Vagina (tissue), 2 donors: Measurements from ENCODE around the gene KIRREL3. TPM values are rescaled to one million over a fixed set of nuclear protein-coding genes. Genes with fewer than 3 reads are reported as not detected.

Experiments used
- DNase-seq, 2 donors: peaks; one replicate each; pipeline ENCODE4 v3.0.0-alpha.2; 2017; ENCODE audit errors: extremely low spot score in 2 of 2
- H3K27ac ChIP-seq: fragments of 200-600 bp; sonication (generic); one replicate; pipeline ENCODE4 v1.5.1; 2019
- H3K27me3 ChIP-seq: fragments of 200-600 bp; sonication (generic); one replicate; pipeline ENCODE4 v1.5.1; 2019
- H3K36me3 ChIP-seq, 2 donors: fragments of 200-600 bp; sonication (generic); one replicate each; pipeline ENCODE4 v1.5.1; 2017 to 2019
- H3K4me1 ChIP-seq: fragments of 200-600 bp; sonication (generic); one replicate; pipeline ENCODE4 v1.5.1; 2019
- H3K4me3 ChIP-seq, 2 donors: fragments of 200-600 bp; sonication (generic); 1 replicate in 1 of 2; 2 replicates in 1 of 2; pipeline ENCODE4 v1.5.1; 2016 to 2019
- H3K9me3 ChIP-seq: fragments of 200-600 bp; sonication (generic); one replicate; pipeline ENCODE4 v1.5.1; 2019
- CTCF ChIP-seq, 3 experiments: fragments of 450-650 bp in 2 of 3; fragments of 200-600 bp in 1 of 3; sonication (generic) in 1 of 3; IDR thresholded peaks; one replicate each; pipeline ENCODE4 v1.5.1; 2017 to 2019; ENCODE audit warnings: antibody characterized with exemption in 3 of 3, mild to moderate bottlenecking in 2 of 3, moderate library complexity in 2 of 3
- POLR2A ChIP-seq, 2 donors: fragments of 450-650 bp; IDR thresholded peaks; one replicate each; pipeline ENCODE4 v1.6.1; 2017; ENCODE audit warnings: antibody characterized with exemption in 2 of 2, mild to moderate bottlenecking in 2 of 2, moderate library complexity in 2 of 2
- POLR2AphosphoS5 ChIP-seq, 2 donors: sonication (generic); formaldehyde crosslinking; IDR thresholded peaks; one replicate each; pipeline ENCODE4 v1.9.0; 2017; ENCODE audit warnings: antibody characterized with exemption in 2 of 2, mild to moderate bottlenecking in 2 of 2, low read depth in 1 of 2; ENCODE audit not compliant: insufficient read depth in 1 of 2
- intact Hi-C: fragments of 100-400 bp; cut with DNase I; formaldehyde crosslinking; loops from one replicate; pipeline ENCODE4 v1.15.1; 2023
- total RNA-seq: library from RNA; depleted of rRNA; stranded (reverse); fragments of >200 nt; gene quantifications from one replicate; pipeline ENCODE4 v1.2.3, GENCODE V29; 2016

Gene KIRREL3
- total RNA-seq, 1 donor from 2014 or later, result not detected

GRCh38 chr11:126491092-126491491, 509.5 kb downstream of the KIRREL3 start:
- Histone ChIP-seq H3K27ac (no peak overlapping the region), H3K36me3 (no peaks in the 10 kb centered on the region), H3K27me3 (no peaks in the 10 kb centered on the region), H3K9me3 (no peaks in the 10 kb centered on the region), H3K4me1 (no peaks in the 10 kb centered on the region), H3K4me3 (no peak overlapping the region)
- DNase-seq, result no peak
- TF ChIP-seq POLR2A (IDR thresholded peaks at IDR 0.05), result no peak
- TF ChIP-seq POLR2AphosphoS5 (IDR thresholded peaks at IDR 0.05; ENCODE audit: insufficient read depth in 1 of 2, low read depth in 1 of 2), result no peak
- no peak for TF ChIP-seq CTCF (IDR thresholded peaks at IDR 0.05)
- intact Hi-C loops, result no loop called here

- H3K4me3 ChIP-seq, result no peak overlapping the region
- TF ChIP-seq CTCF (IDR thresholded peaks at IDR 0.05), result no peak
- TF ChIP-seq POLR2A (IDR thresholded peaks at IDR 0.05), result no peak
- no peak for TF ChIP-seq POLR2AphosphoS5 (IDR thresholded peaks at IDR 0.05; ENCODE audit: insufficient read depth in 1 of 2, low read depth in 1 of 2)
- no peaks in the 10 kb centered on the region for H3K36me3 ChIP-seq
- no peak for DNase-seq
- intact Hi-C loops, result no loop called here
- H3K27ac ChIP-seq, result no peak overlapping the region
- no peaks in the 10 kb centered on the region for H3K27me3 ChIP-seq
- H3K9me3 ChIP-seq, result no peaks in the 10 kb centered on the region
- H3K4me1 ChIP-seq, result no peaks in the 10 kb centered on the region
Measured at GRCh38 chr11:126489836-126490660, 510.5 kb downstream of the KIRREL3 start.

GRCh38 chr11:126488591-126489370, 511.8 kb downstream of the KIRREL3 start:
- H3K27ac ChIP-seq, result no peak overlapping the region
- H3K36me3 ChIP-seq, result no peaks in the 10 kb centered on the region
- intact Hi-C loops, result no loop called here
- TF ChIP-seq CTCF (IDR thresholded peaks at IDR 0.05), result no peak
- TF ChIP-seq POLR2A (IDR thresholded peaks at IDR 0.05), result no peak
- TF ChIP-seq POLR2AphosphoS5 (IDR thresholded peaks at IDR 0.05; ENCODE audit: insufficient read depth in 1 of 2, low read depth in 1 of 2), result no peak
- no peak overlapping the region for H3K4me3 ChIP-seq
- DNase-seq, result no peak
- H3K27me3 ChIP-seq, result no peaks in the 10 kb centered on the region
- H3K4me1 ChIP-seq, result no peaks in the 10 kb centered on the region
- H3K9me3 ChIP-seq, result no peaks in the 10 kb centered on the region

GRCh38 chr11:126487711-126488110, 512.9 kb downstream of the KIRREL3 start:
- no peaks in the 10 kb centered on the region for H3K9me3 ChIP-seq
- intact Hi-C loops, result no loop called here
- no peak overlapping the region for H3K27ac ChIP-seq
- no peaks in the 10 kb centered on the region for H3K36me3 ChIP-seq
- H3K27me3 ChIP-seq, result no peaks in the 10 kb centered on the region
- no peaks in the 10 kb centered on the region for H3K4me1 ChIP-seq
- DNase-seq, result no peak
- H3K4me3 ChIP-seq, result no peak overlapping the region
- TF ChIP-seq POLR2A (IDR thresholded peaks at IDR 0.05) (no peak), POLR2AphosphoS5 (IDR thresholded peaks at IDR 0.05; ENCODE audit: insufficient read depth in 1 of 2, low read depth in 1 of 2) (no peak), CTCF (IDR thresholded peaks at IDR 0.05) (no peak)
